C4-2B (cell line): Measurements from ENCODE around the gene SPTLC2.

Source experiments
- ZFX ChIP-seq: fragments of 450-650 bp; IDR thresholded peaks from 2 replicates; pipeline ENCODE4 v1.6.1; 2017
- TF ChIP-seq, protein P1 (sequence below): fragments of 450-650 bp; conservative IDR thresholded peaks from 2 replicates; pipeline ENCODE4 v1.5.1; 2017; ENCODE audit warnings: mild to moderate bottlenecking

- TF ChIP-seq, protein P1, sequence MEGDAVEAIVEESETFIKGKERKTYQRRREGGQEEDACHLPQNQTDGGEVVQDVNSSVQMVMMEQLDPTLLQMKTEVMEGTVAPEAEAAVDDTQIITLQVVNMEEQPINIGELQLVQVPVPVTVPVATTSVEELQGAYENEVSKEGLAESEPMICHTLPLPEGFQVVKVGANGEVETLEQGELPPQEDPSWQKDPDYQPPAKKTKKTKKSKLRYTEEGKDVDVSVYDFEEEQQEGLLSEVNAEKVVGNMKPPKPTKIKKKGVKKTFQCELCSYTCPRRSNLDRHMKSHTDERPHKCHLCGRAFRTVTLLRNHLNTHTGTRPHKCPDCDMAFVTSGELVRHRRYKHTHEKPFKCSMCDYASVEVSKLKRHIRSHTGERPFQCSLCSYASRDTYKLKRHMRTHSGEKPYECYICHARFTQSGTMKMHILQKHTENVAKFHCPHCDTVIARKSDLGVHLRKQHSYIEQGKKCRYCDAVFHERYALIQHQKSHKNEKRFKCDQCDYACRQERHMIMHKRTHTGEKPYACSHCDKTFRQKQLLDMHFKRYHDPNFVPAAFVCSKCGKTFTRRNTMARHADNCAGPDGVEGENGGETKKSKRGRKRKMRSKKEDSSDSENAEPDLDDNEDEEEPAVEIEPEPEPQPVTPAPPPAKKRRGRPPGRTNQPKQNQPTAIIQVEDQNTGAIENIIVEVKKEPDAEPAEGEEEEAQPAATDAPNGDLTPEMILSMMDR, result no peak
- TF ChIP-seq ZFX, result no peak
Observed at GRCh38 chr14:77526266-77526665, 90.2 kb downstream of the SPTLC2 start.
